Smooth muscle cell (in vitro differentiated cells): ENCODE results near the gene RBKS. TPM values are rescaled to one million over a fixed set of nuclear protein-coding genes. Genes with fewer than 3 reads are reported as not detected.

Experiments used
- DNase-seq: peaks from one replicate; lab custom pipeline; 2025; ENCODE audit not compliant: unreplicated experiment; lab: John Stamatoyannopoulos, UW
- H2AFZ ChIP-seq: fragments of 200-600 bp; sonication (generic); 2 replicates; pipeline ENCODE4 v1.6.0; 2016; ENCODE audit warnings: antibody characterized with exemption, low read depth, mild to moderate bottlenecking
- H3F3A ChIP-seq: fragments of 200-600 bp; sonication (generic); 2 replicates; pipeline ENCODE4 v1.6.0; 2017; ENCODE audit warnings: antibody characterized with exemption, low read depth
- H3K27ac ChIP-seq: fragments of 200-600 bp; sonication (generic); 2 replicates; pipeline ENCODE4 v1.5.1; 2016; ENCODE audit warnings: low read depth, mild to moderate bottlenecking
- H3K27me3 ChIP-seq: fragments of 200-600 bp; sonication (generic); 2 replicates; pipeline ENCODE4 v1.6.1; 2016; ENCODE audit warnings: low read depth, mild to moderate bottlenecking
- H3K36me3 ChIP-seq: fragments of 200-600 bp; sonication (generic); 2 replicates; pipeline ENCODE4 v1.5.1; 2016; ENCODE audit warnings: low read depth
- H3K4me1 ChIP-seq: fragments of 200-600 bp; sonication (generic); 2 replicates; pipeline ENCODE4 v1.5.1; 2016; ENCODE audit warnings: low read depth
- H3K4me2 ChIP-seq: fragments of 200-600 bp; sonication (generic); 2 replicates; pipeline ENCODE4 v1.6.0; 2016; ENCODE audit warnings: mild to moderate bottlenecking
- H3K4me3 ChIP-seq: fragments of 200-600 bp; sonication (generic); 2 replicates; pipeline ENCODE4 v1.5.1; 2016; ENCODE audit warnings: mild to moderate bottlenecking
- H3K79me2 ChIP-seq: fragments of 200-600 bp; sonication (generic); 2 replicates; pipeline ENCODE4 v1.6.0; 2016; ENCODE audit warnings: low read depth, mild to moderate bottlenecking
- H3K9ac ChIP-seq: fragments of 200-600 bp; sonication (generic); 2 replicates; pipeline ENCODE4 v1.6.0; 2016; ENCODE audit warnings: low read depth
- H3K9me3 ChIP-seq: fragments of 200-600 bp; sonication (generic); replicated peaks from 2 replicates; pipeline ENCODE4 v1.5.1; 2016; ENCODE audit warnings: low read depth
- H4K20me1 ChIP-seq: fragments of 200-600 bp; sonication (generic); 2 replicates; pipeline ENCODE4 v1.6.0; 2016; ENCODE audit warnings: low read depth
- CTCF ChIP-seq: fragments of 200-600 bp; sonication (generic); IDR thresholded peaks from 2 replicates; pipeline ENCODE4 v1.5.1; 2017; ENCODE audit warnings: borderline replicate concordance, mild to moderate bottlenecking, antibody characterized with exemption; ENCODE audit not compliant: insufficient read depth, poor library complexity, severe bottlenecking
- WGBS: methylation state at CpG from one replicate; pipeline ENCODE4 v1.1.7; 2016; ENCODE audit warnings: low lambda C conversion rate; 5-methylcytosine and 5-hydroxymethylcytosine counted together
- polyA plus RNA-seq: library from polyadenylated mRNA; unstranded; fragments of >200 nt; fragmentation: Nextera tagmentation; extraction: Ambion mirVana; gene quantifications from 2 replicates; pipeline ENCODE4 v1.2.1, GENCODE V29; 2016
- total RNA-seq: library from RNA; depleted of rRNA; stranded (reverse); fragments of >200 nt; gene quantifications from 2 replicates; pipeline ENCODE4 v1.2.3, GENCODE V29; 2014

Gene RBKS
- total and polyA plus RNA-seq, 2 experiments from 2014 or later: 1.0 to 3.3 TPM

GRCh38 chr2:27796791-27797765 is 93.1 kb downstream of the RBKS start:
- peaks cover 6% of the 10 kb centered on the region for H3K4me1 ChIP-seq
- no peak overlapping the region for H2AFZ ChIP-seq
- no peaks in the 10 kb centered on the region for H3K36me3 ChIP-seq
- no peaks in the 10 kb centered on the region for H3K9me3 ChIP-seq
- no peak for TF ChIP-seq CTCF
- no peaks in the 10 kb centered on the region for H3K27me3 ChIP-seq
- no peak overlapping the region for H3K9ac ChIP-seq
- no peak overlapping the region for H3K4me2 ChIP-seq
- 92% methylated on average over 11 of the region's 11 CpGs for WGBS
- no peak for DNase-seq
- H3F3A ChIP-seq: peaks cover 10% of the 10 kb centered on the region
- H3K27ac ChIP-seq: no peak overlapping the region
- H4K20me1 ChIP-seq: no peaks in the 10 kb centered on the region
- H3K79me2 ChIP-seq: no peaks in the 10 kb centered on the region
- no peak overlapping the region for H3K4me3 ChIP-seq

GRCh38 chr2:27795868-27796277 is 94.3 kb downstream of the RBKS start:
- Histone ChIP-seq H3K27ac (no peak overlapping the region), H2AFZ (no peak overlapping the region)

GRCh38 chr2:27795093-27795834 is 94.9 kb downstream of the RBKS start:
- no peaks in the 10 kb centered on the region for H3K9me3 ChIP-seq
- 86% methylated on average over 8 of the region's 8 CpGs for WGBS

More at GRCh38 chr2:27795868-27796277, 94.3 kb downstream of the RBKS start:
- Histone ChIP-seq H4K20me1 (no peaks in the 10 kb centered on the region), H3K79me2 (no peaks in the 10 kb centered on the region), H3K36me3 (no peaks in the 10 kb centered on the region), H3K9ac (no peak overlapping the region), H3K4me2 (no peak overlapping the region), H3K4me3 (no peak overlapping the region), H3K27me3 (no peaks in the 10 kb centered on the region), H3F3A (peaks cover 10% of the 10 kb centered on the region), H3K9me3 (no peaks in the 10 kb centered on the region), H3K4me1 (peaks cover 6% of the 10 kb centered on the region)
- no peak for DNase-seq
- 90% methylated on average over 4 of the region's 4 CpGs for WGBS
- no peak for TF ChIP-seq CTCF

More at GRCh38 chr2:27795093-27795834, 94.9 kb downstream of the RBKS start:
- no peak overlapping the region for H3K9ac ChIP-seq
- peaks cover 6% of the 10 kb centered on the region for H3K4me1 ChIP-seq
- TF ChIP-seq CTCF: no peak
- no peak overlapping the region for H3K4me3 ChIP-seq
- no peaks in the 10 kb centered on the region for H3K27me3 ChIP-seq
- H3K79me2 ChIP-seq: no peaks in the 10 kb centered on the region
- no peak overlapping the region for H3K27ac ChIP-seq
- DNase-seq: no peak
- H2AFZ ChIP-seq: no peak overlapping the region
- no peaks in the 10 kb centered on the region for H4K20me1 ChIP-seq
- H3K4me2 ChIP-seq: no peak overlapping the region
- H3F3A ChIP-seq: peaks cover 8% of the 10 kb centered on the region
- H3K36me3 ChIP-seq: no peaks in the 10 kb centered on the region
